Astrocyte (in vitro differentiated cells and primary cell): ENCODE results near the gene PLCH1. TPM values are rescaled to one million over a fixed set of nuclear protein-coding genes. Genes with fewer than 3 reads are reported as not detected.

Source experiments
- DNase-seq: peaks from one replicate; pipeline ENCODE4 v3.0.0-alpha.2; 2010; ENCODE audit warnings: low read depth
- FAIRE-seq: peaks from 2 replicates; lab custom pipeline; 2011; peaks lifted over from hg19 to GRCh38; lab: Jason Lieb, UNC
- H2AFZ ChIP-seq: 2 replicates; pipeline ENCODE4 v1.6.0; 2012; ENCODE audit warnings: low read depth, low read length, inconsistent platforms
- H3K27ac ChIP-seq: 2 replicates; pipeline ENCODE4 v1.5.1; 2011; ENCODE audit warnings: low read depth, low read length, inconsistent platforms
- H3K27me3 ChIP-seq: 2 replicates; pipeline ENCODE4 v1.6.0; 2011; ENCODE audit warnings: low read length, inconsistent platforms; ENCODE audit not compliant: insufficient read depth
- H3K36me3 ChIP-seq: 2 replicates; pipeline ENCODE4 v1.5.1; 2011; ENCODE audit warnings: low read length, inconsistent platforms; ENCODE audit not compliant: insufficient read depth
- H3K4me1 ChIP-seq: 2 replicates; pipeline ENCODE4 v1.5.1; 2011; ENCODE audit warnings: low read length, inconsistent platforms; ENCODE audit not compliant: insufficient read depth
- H3K4me2 ChIP-seq: 2 replicates; pipeline ENCODE4 v1.6.0; 2012; ENCODE audit warnings: low read length, inconsistent platforms
- H3K4me3 ChIP-seq: 2 replicates; pipeline ENCODE4 v1.5.1; 2011; ENCODE audit warnings: low read depth, mild to moderate bottlenecking, low read length, inconsistent platforms; ENCODE audit not compliant: insufficient read depth
- H3K79me2 ChIP-seq: 2 replicates; pipeline ENCODE4 v1.6.0; 2012; ENCODE audit warnings: mild to moderate bottlenecking, low read length, inconsistent platforms; ENCODE audit not compliant: insufficient read depth
- H3K9ac ChIP-seq: 2 replicates; pipeline ENCODE4 v1.6.0; 2012; ENCODE audit warnings: mild to moderate bottlenecking, low read length, inconsistent platforms
- H3K9me3 ChIP-seq: 2 replicates; pipeline ENCODE4 v1.5.1; 2012; ENCODE audit warnings: low read depth, mild to moderate bottlenecking, low read length, inconsistent platforms; ENCODE audit not compliant: insufficient read depth
- H4K20me1 ChIP-seq: 2 replicates; pipeline ENCODE4 v1.6.0; 2012; ENCODE audit warnings: low read length, inconsistent platforms; ENCODE audit not compliant: insufficient read depth
- H3K27ac Mint-ChIP-seq: one replicate; pipeline ENCODE4 v1.8.0; 2021; ENCODE audit warnings: mild to moderate bottlenecking, mixed read lengths; ENCODE audit not compliant: unreplicated experiment
- H3K27me3 Mint-ChIP-seq: one replicate; pipeline ENCODE4 v1.8.0; 2021; ENCODE audit warnings: low read depth, mixed read lengths; ENCODE audit not compliant: unreplicated experiment
- H3K36me3 Mint-ChIP-seq: one replicate; pipeline ENCODE4 v1.8.0; 2021; ENCODE audit warnings: low read depth, mixed read lengths; ENCODE audit not compliant: unreplicated experiment
- H3K4me1 Mint-ChIP-seq: one replicate; pipeline ENCODE4 v1.8.0; 2021; ENCODE audit warnings: low read depth, mixed read lengths; ENCODE audit not compliant: unreplicated experiment
- H3K4me3 Mint-ChIP-seq: one replicate; pipeline ENCODE4 v1.8.0; 2021; ENCODE audit warnings: mild to moderate bottlenecking, moderate library complexity, mixed read lengths; ENCODE audit not compliant: unreplicated experiment
- H3K9me3 Mint-ChIP-seq: one replicate; pipeline ENCODE4 v1.8.0; 2021; ENCODE audit warnings: mild to moderate bottlenecking, mixed read lengths; ENCODE audit not compliant: unreplicated experiment
- CTCF ChIP-seq: IDR thresholded peaks from 2 replicates; pipeline ENCODE4 v1.5.1; 2011; ENCODE audit warnings: low read depth, mild to moderate bottlenecking, inconsistent platforms, low read length, moderate library complexity; ENCODE audit not compliant: insufficient read depth
- EZH2 ChIP-seq: IDR thresholded peaks from 2 replicates; pipeline ENCODE4 v1.6.1; 2012; ENCODE audit warnings: mild to moderate bottlenecking, low read length, inconsistent platforms; ENCODE audit not compliant: insufficient read depth
- total RNA-seq: library from RNA; stranded (reverse); gene quantifications from 2 replicates; pipeline ENCODE4 v1.2.1, GENCODE V29; 2021

The PLCH1 gene
- total RNA-seq, 1 donor from 2014 or later: 1.2 TPM

- no peaks in the 10 kb centered on the region for H3K4me1 ChIP-seq
- Mint-ChIP-seq H3K27me3 (no peaks in the 10 kb centered on the region), H3K27ac (no peak overlapping the region), H3K36me3 (no peaks in the 10 kb centered on the region), H3K4me1 (peaks cover 5% of the 10 kb centered on the region), H3K9me3 (no peaks in the 10 kb centered on the region), H3K4me3 (no peak overlapping the region)
- H3K27ac ChIP-seq: no peak overlapping the region
- H3K4me2 ChIP-seq: no peak overlapping the region
- no peak for FAIRE-seq
- no peaks in the 10 kb centered on the region for H3K27me3 ChIP-seq
- H3K9ac ChIP-seq: no peak overlapping the region
- no peak overlapping the region for H2AFZ ChIP-seq
- TF ChIP-seq CTCF: no peak
- TF ChIP-seq EZH2: no peak
- peak; percentile 18 for DNase-seq
- no peaks in the 10 kb centered on the region for H3K36me3 ChIP-seq
- no peaks in the 10 kb centered on the region for H3K9me3 ChIP-seq
- H4K20me1 ChIP-seq: no peaks in the 10 kb centered on the region
- H3K79me2 ChIP-seq: no peaks in the 10 kb centered on the region
- H3K4me3 ChIP-seq: no peak overlapping the region
These were observed 98.2 kb downstream of the PLCH1 start for GRCh38 chr3:155646669-155647068.

- Mint-ChIP-seq H3K9me3 (no peaks in the 10 kb centered on the region), H3K4me1 (peaks cover 5% of the 10 kb centered on the region), H3K27me3 (no peaks in the 10 kb centered on the region), H3K27ac (no peak overlapping the region), H3K36me3 (no peaks in the 10 kb centered on the region), H3K4me3 (no peak overlapping the region)
- H3K79me2 ChIP-seq: no peaks in the 10 kb centered on the region
- H2AFZ ChIP-seq: no peak overlapping the region
- H3K9me3 ChIP-seq: no peaks in the 10 kb centered on the region
- DNase-seq (no peak), FAIRE-seq (no peak)
- no peaks in the 10 kb centered on the region for H3K36me3 ChIP-seq
- no peak overlapping the region for H3K4me3 ChIP-seq
- H3K9ac ChIP-seq: no peak overlapping the region
- H3K27me3 ChIP-seq: no peaks in the 10 kb centered on the region
- no peaks in the 10 kb centered on the region for H4K20me1 ChIP-seq
- no peak for TF ChIP-seq CTCF
- TF ChIP-seq EZH2: no peak
- H3K4me2 ChIP-seq: no peak overlapping the region
- no peaks in the 10 kb centered on the region for H3K4me1 ChIP-seq
- H3K27ac ChIP-seq: no peak overlapping the region
These were observed 98.7 kb downstream of the PLCH1 start for GRCh38 chr3:155646128-155646527.

- Histone ChIP-seq H3K27me3 (no peaks in the 10 kb centered on the region), H2AFZ (no peak overlapping the region), H3K4me3 (no peak overlapping the region), H3K9ac (no peak overlapping the region), H3K36me3 (no peaks in the 10 kb centered on the region), H3K9me3 (no peaks in the 10 kb centered on the region), H3K27ac (no peak overlapping the region), H3K79me2 (no peaks in the 10 kb centered on the region), H4K20me1 (no peaks in the 10 kb centered on the region), H3K4me2 (no peak overlapping the region), H3K4me1 (no peaks in the 10 kb centered on the region)
- no peaks in the 10 kb centered on the region for H3K36me3 Mint-ChIP-seq
- no peak overlapping the region for H3K4me3 Mint-ChIP-seq
- H3K9me3 Mint-ChIP-seq: no peaks in the 10 kb centered on the region
- TF ChIP-seq CTCF (no peak), EZH2 (no peak)
- peaks cover 14% of the 10 kb centered on the region for H3K4me1 Mint-ChIP-seq
- H3K27me3 Mint-ChIP-seq: no peaks in the 10 kb centered on the region
- no peak overlapping the region for H3K27ac Mint-ChIP-seq
- DNase-seq: no peak
- FAIRE-seq: no peak
These were observed 101.2 kb downstream of the PLCH1 start for GRCh38 chr3:155643581-155644165.
